Neural cell (in vitro differentiated cells): Measurements from ENCODE around the gene PRDM11. TPM values are rescaled to one million over a fixed set of nuclear protein-coding genes. Genes with fewer than 3 reads are reported as not detected.
A peak's percentile ranks its signal among the peaks of the same experiment; 100 is the strongest.

Experiments used
- H2AFZ ChIP-seq: fragments of 200-600, 300-800 bp; sonication (generic), shearing (Covaris generic); 2 replicates; pipeline ENCODE4 v1.6.0; 2014; ENCODE audit warnings: low read depth, mild to moderate bottlenecking, antibody characterized with exemption, low read length, moderate library complexity
- H3F3A ChIP-seq: fragments of 200-600 bp; shearing (Covaris generic); 2 replicates; pipeline ENCODE4 v1.6.1; 2016; ENCODE audit warnings: mild to moderate bottlenecking, moderate library complexity, mixed read lengths, antibody characterized with exemption, low read length; ENCODE audit not compliant: insufficient read depth, poor library complexity, severe bottlenecking
- H3K27ac ChIP-seq: fragments of 200-600, 300-800 bp; sonication (generic), shearing (Covaris generic); 2 replicates; pipeline ENCODE4 v1.5.1; 2014; ENCODE audit warnings: mild to moderate bottlenecking, low read length, moderate library complexity
- H3K27me3 ChIP-seq: fragments of 300-800, 200-600 bp; sonication (generic), shearing (Covaris generic); 2 replicates; pipeline ENCODE4 v1.6.0; 2014; ENCODE audit warnings: mild to moderate bottlenecking, low read depth, low read length, moderate library complexity; ENCODE audit not compliant: insufficient read depth
- H3K36me3 ChIP-seq: fragments of 300-800, 200-600 bp; sonication (generic), shearing (Covaris generic); 2 replicates; pipeline ENCODE4 v1.5.1; 2014; ENCODE audit warnings: mild to moderate bottlenecking, antibody characterized with exemption, low read length, moderate library complexity; ENCODE audit not compliant: insufficient read depth
- H3K4me2 ChIP-seq: fragments of 300-800, 200-600 bp; sonication (generic), shearing (Covaris generic); 2 replicates; pipeline ENCODE4 v1.6.0; 2014; ENCODE audit warnings: mild to moderate bottlenecking, low read length
- H3K4me3 ChIP-seq: fragments of 300-800, 200-600 bp; sonication (generic), shearing (Covaris generic); 2 replicates; pipeline ENCODE4 v1.5.1; 2014; ENCODE audit warnings: mild to moderate bottlenecking, low read length, moderate library complexity
- H3K79me2 ChIP-seq: fragments of 200-600 bp; shearing (Covaris generic); replicated peaks from 2 replicates; pipeline ENCODE4 v1.6.0; 2014; ENCODE audit warnings: mild to moderate bottlenecking, low read length, moderate library complexity; ENCODE audit not compliant: insufficient read depth
- H3K9ac ChIP-seq: fragments of 300-800, 200-600 bp; sonication (generic), shearing (Covaris generic); 2 replicates; pipeline ENCODE4 v1.6.1; 2016; ENCODE audit warnings: mild to moderate bottlenecking, low read length, mixed read lengths
- H3K9me2 ChIP-seq: fragments of 200-600 bp; shearing (Covaris generic); 2 replicates; pipeline ENCODE4 v1.6.1; 2016; ENCODE audit warnings: mild to moderate bottlenecking, low read length, mixed read lengths; ENCODE audit not compliant: insufficient read depth
- H3K9me3 ChIP-seq: fragments of 200-600, 300-800 bp; sonication (generic), shearing (Covaris generic); 2 replicates; pipeline ENCODE4 v1.6.1; 2016; ENCODE audit warnings: mild to moderate bottlenecking, mixed run types, low read length, moderate library complexity, mixed read lengths
- H4K20me1 ChIP-seq: fragments of 200-600 bp; shearing (Covaris generic); 2 replicates; pipeline ENCODE4 v1.6.1; 2016; ENCODE audit warnings: mild to moderate bottlenecking, mixed run types; ENCODE audit not compliant: insufficient read depth
- CTCF ChIP-seq: fragments of 450-650 bp; IDR thresholded peaks from 2 replicates; pipeline ENCODE4 v1.5.1; 2014; ENCODE audit warnings: antibody characterized with exemption, mild to moderate bottlenecking, moderate library complexity; ENCODE audit not compliant: poor library complexity, severe bottlenecking
- EP300 ChIP-seq: fragments of 450-650 bp; conservative IDR thresholded peaks from 2 replicates; pipeline ENCODE4 v1.6.1; 2014; ENCODE audit warnings: antibody characterized with exemption, mild to moderate bottlenecking, moderate library complexity; ENCODE audit not compliant: poor library complexity, severe bottlenecking
- EZH2 ChIP-seq: fragments of 200-600, 300-800 bp; shearing (Covaris generic), sonication (generic); IDR thresholded peaks from 2 replicates; pipeline ENCODE4 v1.6.1; 2014; ENCODE audit warnings: antibody characterized with exemption, low read length, borderline replicate concordance, mild to moderate bottlenecking; ENCODE audit not compliant: insufficient read depth, poor library complexity, severe bottlenecking
- MXI1 ChIP-seq: fragments of 450-650 bp; conservative IDR thresholded peaks from 2 replicates; pipeline ENCODE4 v1.6.1; 2014; ENCODE audit warnings: antibody characterized with exemption, mild to moderate bottlenecking; ENCODE audit not compliant: poor library complexity, severe bottlenecking
- POLR2AphosphoS5 ChIP-seq: IDR thresholded peaks from 2 replicates; pipeline ENCODE4 v1.6.1; 2012
- RAD21 ChIP-seq: fragments of 450-650 bp; conservative IDR thresholded peaks from 2 replicates; pipeline ENCODE4 v1.6.1; 2014; ENCODE audit warnings: antibody characterized with exemption, mild to moderate bottlenecking, moderate library complexity
- REST ChIP-seq: IDR thresholded peaks from 2 replicates; pipeline ENCODE4 v1.6.1; 2012; ENCODE audit warnings: borderline replicate concordance
- SMC3 ChIP-seq: fragments of 450-650 bp; conservative IDR thresholded peaks from 2 replicates; pipeline ENCODE4 v1.6.1; 2014; ENCODE audit warnings: antibody characterized with exemption, mild to moderate bottlenecking, moderate library complexity; ENCODE audit not compliant: poor library complexity
- TAF1 ChIP-seq: IDR thresholded peaks from 2 replicates; pipeline ENCODE4 v1.6.1; 2012; ENCODE audit warnings: low read depth
- polyA plus RNA-seq: library from polyadenylated mRNA; depleted of rRNA; stranded (reverse); fragments of >200 nt; gene quantifications from 2 replicates; pipeline ENCODE4 v1.2.3, GENCODE V29; 2014

PRDM11 gene
- polyA plus RNA-seq, 1 donor from 2014 or later: 2.0 TPM

DNA sequence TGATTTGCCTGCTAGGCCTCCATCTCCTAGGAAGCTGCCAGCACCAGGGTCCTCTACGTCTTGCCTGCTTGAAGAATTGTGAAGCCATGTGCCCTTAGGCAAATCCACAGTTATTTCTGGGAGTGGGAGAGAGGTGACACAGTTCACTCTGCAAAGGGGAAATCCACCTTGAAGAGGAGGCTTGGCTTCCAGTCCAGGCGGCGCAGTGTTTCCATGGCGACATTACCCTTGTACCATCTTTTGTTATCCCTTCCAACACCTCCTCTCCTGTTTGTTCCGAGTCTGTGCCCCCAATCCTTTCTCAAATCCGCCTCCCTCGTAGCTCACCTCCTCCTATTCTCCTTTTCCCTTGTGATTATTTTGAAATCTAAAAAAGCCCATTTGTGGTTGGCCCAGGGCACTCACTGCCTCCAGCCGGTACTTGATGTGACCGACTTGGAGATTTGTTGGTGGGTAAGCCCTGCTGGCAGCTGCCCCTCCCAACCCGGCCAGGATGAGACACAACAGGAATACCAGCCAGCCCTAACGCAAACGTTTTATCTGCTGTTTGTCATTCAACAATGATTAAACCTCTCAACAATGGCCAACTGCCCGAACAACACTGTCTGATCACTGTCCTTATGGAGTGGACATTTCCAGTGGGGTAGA, 121.3 kb downstream of the PRDM11 start:
- H3K4me2 ChIP-seq: no peak overlapping the region
- TF ChIP-seq SMC3 (no peak), RAD21 (no peak), EZH2 (no peak), REST (no peak), MXI1 (no peak), TAF1 (no peak), CTCF (no peak), POLR2AphosphoS5 (no peak), EP300 (no peak)
- no peaks in the 10 kb centered on the region for H3K9me2 ChIP-seq
- no peaks in the 10 kb centered on the region for H4K20me1 ChIP-seq
- no peak overlapping the region for H3K9ac ChIP-seq
- H3F3A ChIP-seq: no peaks in the 10 kb centered on the region
- no peaks in the 10 kb centered on the region for H3K27me3 ChIP-seq
- H3K79me2 ChIP-seq: no peaks in the 10 kb centered on the region
- no peaks in the 10 kb centered on the region for H3K36me3 ChIP-seq
- H2AFZ ChIP-seq: no peak overlapping the region
- H3K9me3 ChIP-seq: no peaks in the 10 kb centered on the region
- H3K27ac ChIP-seq: no peak overlapping the region
- no peak overlapping the region for H3K4me3 ChIP-seq

GRCh38 chr11:45269678-45270077, 123.2 kb downstream of the PRDM11 start:
- TF ChIP-seq EP300 (peak; percentile 74), POLR2AphosphoS5 (peak; percentile 60), CTCF (no peak), TAF1 (no peak), EZH2 (no peak)
- H3K4me3 ChIP-seq: no peak overlapping the region
- no peaks in the 10 kb centered on the region for H3K27me3 ChIP-seq
- no peaks in the 10 kb centered on the region for H4K20me1 ChIP-seq
- H3K36me3 ChIP-seq: no peaks in the 10 kb centered on the region
- no peak overlapping the region for H2AFZ ChIP-seq
- no peaks in the 10 kb centered on the region for H3K9me2 ChIP-seq
- no peak overlapping the region for H3K27ac ChIP-seq
- H3K9me3 ChIP-seq: no peaks in the 10 kb centered on the region
- H3K4me2 ChIP-seq: no peak overlapping the region
- H3K79me2 ChIP-seq: no peaks in the 10 kb centered on the region
- H3K9ac ChIP-seq: no peak overlapping the region
- H3F3A ChIP-seq: no peaks in the 10 kb centered on the region
